Activated B cell treated with CpG ODN at 0.5 μM for 24 hours (primary cell): ENCODE data around the gene KRT25. TPM values are rescaled to one million over a fixed set of nuclear protein-coding genes. Genes with fewer than 3 reads are reported as not detected.

Source experiments
- ATAC-seq: fragments of 200-7000 bp; cut with Tn5 transposase; one replicate; pipeline ENCODE4 v1.10.0; 2021; ENCODE audit warnings: low read depth, mild to moderate bottlenecking, moderate library complexity
- CTCF ChIA-PET: fragments of 350-600 bp; sonication (Branson Sonifier 250); formaldehyde crosslinking; loops from one replicate; lab custom pipeline; 2021; ENCODE audit warnings: antibody characterized with exemption; lab: Charles Lee
- POLR2A ChIA-PET: fragments of 350-600 bp; sonication (Branson Sonifier 250); formaldehyde crosslinking; loops from one replicate; lab custom pipeline; 2021; ENCODE audit warnings: antibody characterized with exemption; lab: Charles Lee
- DNase-seq: peaks from one replicate; pipeline ENCODE4 v3.0.0; 2022
- H3K27ac Mint-ChIP-seq: one replicate; pipeline ENCODE4 v1.8.0; 2020; ENCODE audit warnings: mixed read lengths
- H3K27me3 Mint-ChIP-seq: one replicate; pipeline ENCODE4 v1.8.0; 2021; ENCODE audit warnings: mixed read lengths
- H3K36me3 Mint-ChIP-seq: one replicate; pipeline ENCODE4 v1.8.0; 2021; ENCODE audit warnings: low read depth, mixed read lengths
- H3K4me1 Mint-ChIP-seq: one replicate; pipeline ENCODE4 v1.8.0; 2021; ENCODE audit warnings: mixed read lengths
- H3K4me3 Mint-ChIP-seq: one replicate; pipeline ENCODE4 v1.8.0; 2020; ENCODE audit warnings: mild to moderate bottlenecking, mixed read lengths
- H3K9me3 Mint-ChIP-seq: one replicate; pipeline ENCODE4 v1.8.0; 2020; ENCODE audit warnings: mixed read lengths
- CTCF ChIP-seq: fragments of 200-600 bp; IDR thresholded peaks from one replicate; pipeline ENCODE4 v1.8.0; 2022; ENCODE audit warnings: antibody characterized with exemption, mild to moderate bottlenecking
- intact Hi-C: fragments of 100-400 bp; cut with micrococcal nuclease; formaldehyde crosslinking; loops from one replicate; pipeline ENCODE4 v1.15.1; 2024
- total RNA-seq: library from RNA; stranded (reverse); gene quantifications from 2 replicates; pipeline ENCODE4 v1.2.3, GENCODE V29; 2022

Gene KRT25
- not detected in 2 replicates for total RNA-seq

GRCh38 chr17:40755231-40755630, at the start of gene KRT25:
TSS of gene KRT25 (minus strand) at chr17:40755331. CDS start at chr17:40755271, 60 bp downstream.
- no peaks in the 10 kb centered on the region for H3K4me1 Mint-ChIP-seq
- DNase-seq = no peak
- H3K9me3 Mint-ChIP-seq = peaks cover 25% of the 10 kb centered on the region
- H3K4me3 Mint-ChIP-seq = no peak within 1 kb of the TSS
- CTCF ChIA-PET = no interaction called here
- no peak for ATAC-seq
- intact Hi-C loops = no loop called here
- H3K27me3 Mint-ChIP-seq = peaks cover 45% of the 10 kb centered on the region
- H3K27ac Mint-ChIP-seq = no peak within 1 kb of the TSS
- H3K36me3 Mint-ChIP-seq = peaks cover 7% of the 10 kb centered on the region
- POLR2A ChIA-PET = no interaction called here
- no peak for TF ChIP-seq CTCF

- intact Hi-C loops = loop anchor here (1.0 to 5.0 kb wide), 7 partner anchors 104 to 863 kb away; partner anchors contain the start of gene SMARCE1
- CTCF ChIA-PET = interaction anchor here (0.6 to 1.7 kb wide), 8 partner anchors 9 to 863 kb away, joined by 3 to 10 read pairs (median 4); no protein-coding TSS in a partner anchor
- no peak overlapping the region for H3K27ac Mint-ChIP-seq
- no peaks in the 10 kb centered on the region for H3K9me3 Mint-ChIP-seq
- no peak overlapping the region for H3K4me3 Mint-ChIP-seq
- H3K36me3 Mint-ChIP-seq = no peaks in the 10 kb centered on the region
- peak; percentile 94 for ATAC-seq
- H3K27me3 Mint-ChIP-seq = peaks cover 51% of the 10 kb centered on the region
- peaks cover 3% of the 10 kb centered on the region for H3K4me1 Mint-ChIP-seq
- POLR2A ChIA-PET = interaction anchor here (0.5 to 1.2 kb wide), 2 partner anchors 240 to 862 kb away, joined by 3 to 6 read pairs; no protein-coding TSS in a partner anchor
- peak; percentile 54 for DNase-seq
- TF ChIP-seq CTCF = peak; percentile 44
Observed at GRCh38 chr17:40803617-40804082, 48.5 kb upstream of the KRT25 start.

GRCh38 chr17:40801157-40801556, 46.0 kb upstream of the KRT25 start:
- Mint-ChIP-seq H3K4me1 (peaks cover 3% of the 10 kb centered on the region), H3K9me3 (no peaks in the 10 kb centered on the region), H3K27ac (no peak overlapping the region), H3K36me3 (no peaks in the 10 kb centered on the region), H3K27me3 (peaks cover 42% of the 10 kb centered on the region), H3K4me3 (no peak overlapping the region)
- POLR2A ChIA-PET = no interaction called here
- CTCF ChIA-PET = interaction anchor here (0.7 to 1.0 kb wide), 2 partner anchors 74 to 862 kb away, joined by 3 to 4 read pairs; no protein-coding TSS in a partner anchor
- ATAC-seq (no peak), DNase-seq (no peak)
- intact Hi-C loops = loop anchor here (5.0 kb wide), 3 partner anchors 106 to 444 kb away; partner anchors contain the start of gene SMARCE1
- TF ChIP-seq CTCF = no peak

DNA sequence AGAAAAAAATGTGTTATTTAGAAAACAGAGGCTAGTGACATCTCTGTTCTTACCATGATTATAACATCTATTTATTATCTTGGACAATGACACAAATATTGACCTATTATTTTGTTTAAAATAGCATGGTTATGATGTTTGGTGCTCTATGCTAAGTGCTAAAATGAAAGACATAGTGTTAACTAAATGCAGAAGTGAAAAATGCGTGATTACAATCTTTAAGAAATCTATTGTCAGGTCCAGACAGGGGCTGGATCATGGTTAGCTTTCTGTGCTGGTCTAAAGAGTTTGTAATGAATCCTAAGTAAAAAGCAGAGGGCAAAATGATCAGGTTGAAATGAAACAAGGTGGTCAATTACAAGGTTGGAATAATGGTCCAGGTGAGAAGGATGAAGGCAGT, 45.2 kb upstream of the KRT25 start:
- intact Hi-C loops = loop anchor here (5.0 kb wide), 3 partner anchors 107 to 443 kb away; partner anchors contain the start of gene SMARCE1
- DNase-seq (no peak), ATAC-seq (no peak)
- H3K36me3 Mint-ChIP-seq = no peaks in the 10 kb centered on the region
- CTCF ChIA-PET = no interaction called here
- peaks cover 3% of the 10 kb centered on the region for H3K4me1 Mint-ChIP-seq
- POLR2A ChIA-PET = no interaction called here
- TF ChIP-seq CTCF = no peak
- no peak overlapping the region for H3K4me3 Mint-ChIP-seq
- no peaks in the 10 kb centered on the region for H3K9me3 Mint-ChIP-seq
- no peak overlapping the region for H3K27ac Mint-ChIP-seq
- peaks cover 37% of the 10 kb centered on the region for H3K27me3 Mint-ChIP-seq

GRCh38 chr17:40799859-40800258, 44.7 kb upstream of the KRT25 start, which contains the start of gene KRT28:
TSS of gene KRT28 (minus strand) at chr17:40799959. CDS start at chr17:40799893, 66 bp downstream.
- TF ChIP-seq CTCF = no peak
- ChIA-PET CTCF (no interaction called here), POLR2A (no interaction called here)
- intact Hi-C loops = loop anchor here (5.0 kb wide), 3 partner anchors 107 to 443 kb away; partner anchors contain the start of gene SMARCE1
- H3K9me3 Mint-ChIP-seq = no peaks in the 10 kb centered on the region
- no peak within 1 kb of the TSS for H3K4me3 Mint-ChIP-seq
- peaks cover 32% of the 10 kb centered on the region for H3K27me3 Mint-ChIP-seq
- DNase-seq (no peak), ATAC-seq (no peak)
- peaks cover 3% of the 10 kb centered on the region for H3K4me1 Mint-ChIP-seq
- no peak within 1 kb of the TSS for H3K27ac Mint-ChIP-seq
- H3K36me3 Mint-ChIP-seq = no peaks in the 10 kb centered on the region
